HepG2 (cell line): ENCODE measurements around the gene ZNF28. TPM values are rescaled to one million over a fixed set of nuclear protein-coding genes. Genes with fewer than 3 reads are reported as not detected.
A peak's percentile ranks its signal among the peaks of the same experiment; 100 is the strongest.
"Not testable (repeated sequence)": the region's sequence is repeated elsewhere in the genome, so short reads cannot be mapped to it uniquely, and the experiment has no call there.

Experiments used
- ATAC-seq: fragments of 200-7000 bp; cut with Tn5 transposase; 3 replicates; pipeline ENCODE4 v1.9.1; 2020; ENCODE audit warnings: mild to moderate bottlenecking, moderate library complexity
- BruUV-seq: library from RNA; stranded (reverse); fragments of 400-500 nt; replicated peaks from 2 replicates; lab custom pipeline; 2021; lab: Mats Ljungman, UMichigan
- CTCF ChIA-PET: fragments of 300-600 bp; formaldehyde crosslinking; extraction: SDS; loops from one replicate; lab custom pipeline; 2021; ENCODE audit warnings: low total read pairs, inconsistent platforms, low intra/inter-chr PET ratio; lab: Yijun Ruan, JAX
- POLR2A ChIA-PET: fragments of 350-600 bp; sonication (Branson Sonifier 250); formaldehyde crosslinking; loops from one replicate; lab custom pipeline; 2020; ENCODE audit warnings: antibody characterized with exemption, inconsistent platforms; lab: Yijun Ruan, JAX
- DNase-seq: peaks from one replicate; pipeline ENCODE4 v3.0.0-alpha.2; 2015; ENCODE audit warnings: low spot score
- FAIRE-seq: peaks from 3 replicates; lab custom pipeline; 2011; peaks lifted over from hg19 to GRCh38; lab: Jason Lieb, UNC
- H2AFZ ChIP-seq: one replicate; pipeline ENCODE4 v1.6.1; 2011; ENCODE audit warnings: low read length, inconsistent platforms
- H3K27ac ChIP-seq: fragments of 300-600 bp; 3 replicates; pipeline ENCODE4 v1.8.0; 2011; ENCODE audit warnings: mixed run types, mild to moderate bottlenecking, mixed read lengths, low read length, inconsistent platforms; ENCODE audit not compliant: insufficient read depth; ENCODE audit errors: extremely low read length
- H3K27me3 ChIP-seq, 2 experiments: fragments of 200-600 bp in 1 of 2; 2 replicates in 1 of 2; 3 replicates in 1 of 2; pipeline versions ENCODE4 v1.6.0 to v1.8.0; 2011; ENCODE audit warnings: low read length in 2 of 2, mild to moderate bottlenecking in 2 of 2, moderate library complexity in 2 of 2, inconsistent platforms in 1 of 2; ENCODE audit not compliant: insufficient read depth in 2 of 2, control insufficient read depth in 1 of 2
- H3K36me3 ChIP-seq, 2 experiments: fragments of 200-600 bp in 1 of 2; replicated peaks in 1 of 2; 2 replicates in 1 of 2; 3 replicates in 1 of 2; pipeline versions ENCODE4 v1.5.1 to v1.8.0; 2011; ENCODE audit warnings: low read length in 2 of 2, inconsistent platforms in 1 of 2; ENCODE audit not compliant: insufficient read depth in 2 of 2, control insufficient read depth in 1 of 2
- H3K4me1 ChIP-seq: 2 replicates; pipeline ENCODE4 v1.5.1; 2012; ENCODE audit warnings: low read length, inconsistent platforms; ENCODE audit not compliant: insufficient read depth
- H3K4me2 ChIP-seq: 2 replicates; pipeline ENCODE4 v1.6.0; 2011; ENCODE audit warnings: low read depth, low read length, inconsistent platforms
- H3K4me3 ChIP-seq, 3 experiments: fragments of 200-600 bp in 1 of 3; sonication (generic), shearing (Covaris generic) in 1 of 3; replicated peaks in 1 of 3; 2 replicates each; pipeline ENCODE4 v1.5.1; 2011 to 2016; ENCODE audit warnings: low read length in 3 of 3, inconsistent platforms in 2 of 3, low read depth in 2 of 3, mild to moderate bottlenecking in 2 of 3, control low read depth in 1 of 3, mixed read lengths in 1 of 3; ENCODE audit not compliant: insufficient read depth in 1 of 3
- H3K79me2 ChIP-seq: one replicate; pipeline ENCODE4 v1.6.1; 2011; ENCODE audit warnings: low read length, inconsistent platforms; ENCODE audit not compliant: insufficient read depth
- H3K9ac ChIP-seq: 2 replicates; pipeline ENCODE4 v1.6.0; 2011; ENCODE audit warnings: mild to moderate bottlenecking, low read depth, low read length, inconsistent platforms; ENCODE audit not compliant: insufficient read depth
- H3K9me3 ChIP-seq: 2 replicates; pipeline ENCODE4 v1.5.1; 2012; ENCODE audit warnings: mild to moderate bottlenecking, low read length
- H4K20me1 ChIP-seq: 2 replicates; pipeline ENCODE4 v1.6.0; 2011; ENCODE audit warnings: inconsistent platforms, mild to moderate bottlenecking, low read length, moderate library complexity; ENCODE audit not compliant: insufficient read depth
- ARID4A ChIP-seq: sonication (generic); formaldehyde crosslinking; IDR thresholded peaks from 2 replicates; pipeline ENCODE4 v1.5.0; 2020; ENCODE audit warnings: mild to moderate bottlenecking, missing genetic modification reagents, borderline replicate concordance
- ARID5B ChIP-seq: IDR thresholded peaks from 2 replicates; pipeline ENCODE4 v1.4.0; 2020; ENCODE audit warnings: mild to moderate bottlenecking, missing genetic modification reagents
- FOXP4 ChIP-seq: sonication (generic); formaldehyde crosslinking; IDR thresholded peaks from 2 replicates; pipeline ENCODE4 v1.4.0; 2020; ENCODE audit warnings: missing genetic modification reagents
- PHF8 ChIP-seq: sonication (generic); formaldehyde crosslinking; IDR thresholded peaks from 2 replicates; pipeline ENCODE4 v1.5.0; 2020; ENCODE audit warnings: missing genetic modification reagents
- ZFX ChIP-seq: sonication (generic); formaldehyde crosslinking; IDR thresholded peaks from 2 replicates; pipeline ENCODE4 v1.4.0; 2020; ENCODE audit warnings: mild to moderate bottlenecking, low read depth, missing genetic modification reagents, moderate library complexity
- ZNF687 ChIP-seq: sonication (generic); formaldehyde crosslinking; IDR thresholded peaks from 2 replicates; pipeline ENCODE4 v1.5.1; 2020; ENCODE audit warnings: mild to moderate bottlenecking, missing genetic modification reagents, moderate library complexity
- WGBS: methylation state at CpG from one replicate; pipeline ENCODE4 v1.1.6; 2017; ENCODE audit warnings: low lambda C conversion rate; 5-methylcytosine and 5-hydroxymethylcytosine counted together
- in situ Hi-C: cut with HindIII; loops from 2 replicates; pipeline ENCODE4 v1.10.0; 2017; ENCODE audit warnings: low pct_unique_long_range_greater_than_20kb; ENCODE audit not compliant: extremely low pct_ligation_motif_present
- intact Hi-C: fragments of 100-400 bp; cut with micrococcal nuclease; formaldehyde crosslinking; loops from one replicate; pipeline ENCODE4 v1.10.0; 2022; ENCODE audit not compliant: unreplicated experiment
- polyA plus RNA-seq, 8 experiments: library from polyadenylated mRNA; depleted of rRNA in 3 of 8; stranded (reverse) in 7 of 8; unstranded in 1 of 8; fragments of >200 nt; fragmentation: Illumina TruSeq in 4 of 8; extraction: Trizol in 4 of 8; gene quantifications; 2 replicates each; pipeline versions ENCODE4 v1.2.1 to v1.2.3, GENCODE V29; 2011 to 2016; ENCODE audit warnings: low read depth in 4 of 8, missing spikeins in 1 of 8, mixed read lengths in 1 of 8; ENCODE audit not compliant: insufficient read depth in 1 of 8
- total RNA-seq, 5 experiments: library from RNA; depleted of rRNA; stranded (reverse); fragments of >200 nt; fragmentation: Illumina TruSeq; extraction: Trizol; gene quantifications; 2 replicates each; pipeline ENCODE4 v1.2.3, GENCODE V29; 2016; ENCODE audit warnings: low read depth in 1 of 5

Gene ZNF28
- total and polyA plus RNA-seq, 2 of the 13 experiments (the other 11 are each of a cell fraction or from before 2014, with no cell fraction given), result 5.0 to 16.0 TPM

GRCh38 chr19:52857378-52858191, 36.2 kb upstream of the ZNF28 start, which contains the start of gene ZNF468:
ZNF468 (minus strand) TSS chr19:52857619; CDS start chr19:52854272, 3,347 bp downstream.
- in situ Hi-C loops, BruUV-seq, H3K9me3 ChIP-seq, CTCF ChIA-PET, H4K20me1 ChIP-seq, intact Hi-C loops, H3K27me3 ChIP-seq, H3K36me3 ChIP-seq, H3K79me2 ChIP-seq, POLR2A ChIA-PET, H3K4me1 ChIP-seq: not testable (repeated sequence)
- Histone ChIP-seq H3K27ac (peak within 1 kb of the TSS; percentile 57), H3K4me3 (peak within 1 kb of the TSS; percentile 75 to 83 (median 80); a peak in 5 of 6 replicates), H3K4me2 (peak within 1 kb of the TSS; percentile 57), H2AFZ (peak within 1 kb of the TSS; percentile 31), H3K9ac (peak within 1 kb of the TSS; percentile 75)
- FAIRE-seq (peak; percentile 80), DNase-seq (peak; percentile 42), ATAC-seq (peak; percentile 99)
- WGBS, result 18% methylated on average over 30 of the region's 43 CpGs
- TF ChIP-seq ARID5B (CRISPR knock-in tag) (peak; percentile 37; the same call in 1 of the 2 replicates), ARID4A (CRISPR knock-in tag) (peak; percentile 85; the same call in 1 of the 2 replicates), ZFX (CRISPR knock-in tag) (0 out of 2 replicates have a peak, but pooled peaks have one; percentile 34), PHF8 (CRISPR knock-in tag) (peak; percentile 65), ZNF687 (CRISPR knock-in tag) (peak; percentile 68), FOXP4 (0 out of 2 replicates have a peak, but pooled peaks have one; percentile 30)
